Loucy (cell line): ENCODE data around the gene OR10AD1.

ENCODE experiments used
- CTCF ChIP-seq: fragments of 200-600 bp; sonication (generic); conservative IDR thresholded peaks from 2 replicates; pipeline ENCODE4 v1.5.1; 2014; ENCODE audit warnings: mild to moderate bottlenecking, antibody characterized with exemption, low read length
- EZH2phosphoT487 ChIP-seq: fragments of 200-600 bp; IDR thresholded peaks from 2 replicates; pipeline ENCODE4 v1.6.1; 2018; ENCODE audit warnings: antibody characterized with exemption, mild to moderate bottlenecking, moderate library complexity, borderline replicate concordance

GRCh38 chr12:48163150-48163747 is 39.8 kb downstream of the OR10AD1 start:
- TF ChIP-seq CTCF (no peak), EZH2phosphoT487 (no peak)
